NCI-H748 (cell line): ENCODE results near the gene SLC11A2.
"Not testable (repeated sequence)": the region's sequence is repeated elsewhere in the genome, so short reads cannot be mapped to it uniquely, and the experiment has no call there.

Experiments used
- DNase-seq: peaks from one replicate; lab custom pipeline; 2025; ENCODE audit not compliant: unreplicated experiment; lab: John Stamatoyannopoulos, UW

Gene SLC11A2

GRCh38 chr12:50951112-50951511, 75.1 kb downstream of the SLC11A2 start:
- no peak for DNase-seq

DNA sequence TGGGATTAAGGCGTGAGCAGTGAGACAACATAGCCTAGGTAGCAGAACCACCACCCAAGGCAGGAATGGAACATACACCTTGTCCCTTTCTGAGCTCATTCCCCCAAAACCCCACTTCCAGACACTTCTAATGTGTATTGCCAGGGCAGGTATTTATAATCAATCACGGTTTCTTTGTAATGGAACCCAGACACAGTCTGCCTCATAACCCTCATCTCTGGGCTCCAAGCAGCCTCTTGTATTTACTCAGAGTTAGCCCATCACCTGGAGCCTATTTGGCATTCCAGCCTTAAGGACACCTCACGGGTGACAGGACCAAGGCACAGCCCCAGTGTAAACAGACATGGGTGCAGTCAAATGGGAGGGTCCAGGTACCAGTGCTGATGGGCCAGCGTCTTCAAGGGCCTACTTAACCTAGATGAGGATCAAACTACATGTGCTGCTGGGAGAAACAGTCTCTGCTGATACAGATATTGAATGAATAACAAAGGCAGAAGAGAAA, 76.3 kb downstream of the SLC11A2 start:
- DNase-seq = no peak

DNA sequence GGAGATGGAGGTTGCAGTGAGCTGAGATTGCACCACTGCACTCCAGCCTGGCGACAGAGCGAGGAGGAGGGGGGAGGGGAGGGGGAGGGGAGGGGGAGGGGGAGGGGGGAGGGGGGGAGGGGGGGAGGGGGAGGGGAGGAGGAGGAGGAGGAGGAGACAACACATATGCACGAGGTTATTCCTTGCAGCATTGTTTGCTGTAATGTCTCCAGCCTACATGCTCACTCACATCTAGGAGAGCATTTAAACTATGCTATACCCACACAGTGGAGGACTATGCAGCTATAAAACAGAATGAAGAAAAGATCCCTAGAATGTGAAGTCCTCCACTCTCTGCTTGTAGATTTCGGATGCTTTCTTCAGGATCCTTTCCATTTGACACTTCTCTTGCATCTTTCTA, 77.4 kb downstream of the SLC11A2 start:
- DNase-seq = no peak

DNA sequence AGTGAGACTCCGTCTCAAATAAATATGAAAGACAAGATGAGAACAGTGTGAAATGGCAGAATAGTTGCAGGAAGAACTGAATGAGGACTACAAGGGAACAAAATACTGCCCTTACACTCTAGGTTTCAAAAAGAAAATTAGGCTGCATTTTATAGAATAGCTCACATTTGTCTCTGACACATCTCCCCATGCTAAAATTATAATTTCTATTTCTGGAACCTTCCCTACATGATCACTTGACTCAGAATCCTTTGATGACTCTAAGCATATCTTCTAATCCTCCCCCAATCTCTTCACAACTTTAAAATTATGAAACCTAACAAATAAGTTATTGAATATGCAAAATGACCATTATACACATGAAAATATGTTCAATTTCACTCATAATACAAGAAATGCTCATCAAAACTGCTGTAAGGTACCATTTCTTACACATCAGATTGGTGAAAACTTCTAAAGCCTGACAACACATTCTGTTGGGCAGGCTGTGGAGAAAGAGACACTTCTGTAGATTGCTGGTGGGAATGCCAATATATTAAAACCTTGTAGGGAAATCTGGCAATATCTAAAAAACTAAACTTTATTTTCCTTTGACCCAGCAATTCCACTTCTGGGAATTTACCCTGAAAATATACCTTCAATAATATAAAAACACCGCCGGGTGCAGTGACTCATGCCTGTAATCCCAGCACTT, 78.1 kb downstream of the SLC11A2 start:
- no peak for DNase-seq

DNA sequence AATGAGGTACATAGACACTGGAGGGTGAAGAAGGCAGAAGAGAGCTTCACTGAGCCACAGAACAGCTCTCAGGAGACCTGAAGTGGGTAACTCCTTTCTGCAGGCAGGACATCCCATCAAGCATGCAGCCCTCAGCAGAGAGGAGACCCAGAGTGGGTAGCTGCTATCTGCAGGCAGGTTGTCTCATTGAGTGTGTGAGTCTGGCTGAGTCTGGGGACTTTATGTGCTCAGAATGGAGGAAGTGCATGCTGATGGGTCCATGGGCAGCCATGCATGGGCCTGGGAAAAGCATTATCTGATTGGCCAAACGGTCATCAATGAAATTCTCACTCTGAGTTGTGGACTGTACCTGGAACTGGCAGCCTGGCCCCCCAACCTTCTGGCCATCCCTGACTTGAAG, 88.5 kb downstream of the SLC11A2 start:
- no peak for DNase-seq

DNA sequence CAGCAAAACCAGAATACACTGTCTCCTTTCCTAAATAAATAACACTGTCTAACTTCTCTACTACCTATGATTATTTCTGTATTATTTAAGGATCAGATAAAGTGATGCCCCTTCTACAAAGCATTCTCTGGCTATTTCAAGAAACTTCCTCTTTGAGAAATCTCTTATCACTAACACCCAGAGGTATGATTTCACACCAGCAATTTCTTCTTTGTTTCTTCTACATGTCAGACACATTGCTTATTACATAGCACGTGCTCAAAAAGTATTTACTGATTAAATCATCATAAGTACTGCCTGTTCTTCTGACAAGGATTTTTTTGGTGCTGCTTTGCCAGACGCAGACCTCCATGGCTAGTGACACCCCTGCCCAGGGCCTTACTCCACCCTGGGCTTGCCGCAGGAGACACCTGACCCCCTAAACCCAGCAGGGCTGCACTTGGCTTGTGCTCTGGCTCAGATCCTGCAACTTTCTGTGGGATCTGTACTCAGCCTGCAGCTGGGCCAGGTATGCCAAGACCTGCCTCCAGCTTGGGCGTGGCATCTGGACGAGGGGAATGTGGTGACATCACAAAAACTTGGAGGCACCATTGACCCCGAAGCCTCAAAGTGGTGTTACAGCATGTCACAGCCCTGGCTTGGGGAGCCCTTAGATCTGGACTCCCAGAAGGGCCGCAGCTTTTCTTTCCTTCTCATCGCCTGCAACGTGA, 89.2 kb downstream of the SLC11A2 start:
- no peak for DNase-seq

DNA sequence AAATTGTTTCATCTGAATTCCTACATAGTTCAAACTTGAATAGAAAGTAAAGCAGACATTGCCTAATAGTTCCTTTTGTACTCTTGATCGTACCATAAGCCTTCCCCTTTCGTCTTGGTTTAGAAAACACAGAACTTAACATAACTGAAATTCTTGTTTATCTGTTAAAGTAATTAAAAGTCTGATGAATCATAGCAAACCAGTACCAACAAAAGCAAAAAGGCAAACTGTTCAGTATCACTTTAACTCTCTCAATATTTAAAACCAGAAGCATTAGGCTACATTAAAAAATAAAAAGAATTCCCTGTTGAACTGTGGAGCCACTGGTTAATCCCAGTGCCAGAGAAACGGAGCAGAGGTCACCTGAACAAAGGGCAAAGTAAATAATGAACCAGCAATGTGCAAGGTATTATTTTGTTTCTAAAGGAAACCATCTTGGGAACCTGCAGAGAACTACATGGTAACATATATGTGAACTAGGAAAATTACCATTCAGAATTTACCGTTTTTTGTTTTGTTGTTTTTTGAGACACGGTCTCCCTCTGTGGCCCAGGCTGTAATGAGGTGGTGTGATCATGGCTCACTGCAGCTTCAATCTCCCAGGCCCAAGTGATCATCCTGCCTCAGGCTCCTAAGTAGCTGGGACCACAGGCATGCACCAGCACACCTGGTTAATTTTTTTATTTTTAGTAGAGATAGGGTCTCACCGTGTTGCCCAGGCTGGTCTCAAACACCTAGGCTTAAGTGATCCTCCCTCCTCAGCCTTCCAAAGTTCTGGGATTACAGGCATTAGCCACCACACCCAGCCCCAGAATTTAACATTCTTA, 91.0 kb downstream of the SLC11A2 start:
- DNase-seq = no peak

DNA sequence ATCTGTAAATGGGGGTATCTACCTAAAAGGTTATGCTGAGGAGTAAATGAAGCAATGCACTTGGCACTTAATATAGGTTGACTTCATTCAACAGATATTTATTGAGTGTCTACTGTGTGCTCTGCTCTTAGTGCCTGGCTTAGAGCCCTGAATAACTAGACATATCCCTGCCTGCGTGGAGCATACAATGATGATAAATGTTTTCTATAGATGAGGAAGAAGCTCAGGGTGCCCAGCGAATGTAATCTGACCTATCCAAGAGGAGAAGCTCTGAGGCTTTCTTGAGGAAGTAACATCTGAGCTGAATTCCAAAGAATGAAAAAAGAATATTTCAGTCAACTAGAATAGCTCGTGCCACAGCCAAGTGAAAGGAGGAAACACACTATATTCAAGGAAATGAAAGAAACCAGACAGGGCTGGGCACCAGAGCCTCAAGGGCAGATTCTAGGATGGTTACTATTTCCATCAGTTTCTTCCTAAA, 91.8 kb downstream of the SLC11A2 start:
- no peak for DNase-seq

DNA sequence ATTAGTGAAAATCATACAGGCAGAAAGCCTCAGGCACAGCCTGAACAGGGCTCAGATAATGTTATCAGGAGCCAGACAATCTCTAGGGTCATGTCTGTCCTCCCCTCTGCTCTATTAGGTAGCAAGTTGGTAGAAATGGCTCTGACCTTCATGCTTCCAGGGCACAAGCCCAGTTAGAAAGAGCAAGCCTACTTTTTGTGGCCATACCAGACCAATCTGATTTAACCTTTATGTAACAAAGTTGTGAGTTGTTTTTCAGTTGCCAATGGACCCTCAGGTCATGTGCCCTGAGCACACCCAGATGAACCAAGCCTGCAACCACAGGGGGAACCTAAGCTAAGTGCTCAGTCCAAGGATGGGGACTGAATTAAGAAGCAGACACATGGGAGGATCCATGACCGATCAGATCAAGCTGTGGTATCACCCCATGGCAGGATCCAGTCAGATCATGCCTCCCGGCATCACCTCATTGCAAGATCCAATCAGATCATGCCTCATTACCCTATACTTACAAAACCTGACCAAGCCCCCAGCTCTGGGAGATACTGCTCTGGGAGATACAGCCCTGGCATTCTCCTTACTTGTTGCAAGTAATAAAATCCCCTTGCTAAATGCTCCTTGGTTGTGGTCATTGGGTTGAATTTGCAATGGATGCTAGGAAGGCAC, 92.6 kb downstream of the SLC11A2 start:
- peak; percentile 46 for DNase-seq

GRCh38 chr12:50932787-50933280, 93.3 kb downstream of the SLC11A2 start:
- no peak for DNase-seq

GRCh38 chr12:50930477-50930876, 95.7 kb downstream of the SLC11A2 start:
- DNase-seq = not testable (repeated sequence)

DNA sequence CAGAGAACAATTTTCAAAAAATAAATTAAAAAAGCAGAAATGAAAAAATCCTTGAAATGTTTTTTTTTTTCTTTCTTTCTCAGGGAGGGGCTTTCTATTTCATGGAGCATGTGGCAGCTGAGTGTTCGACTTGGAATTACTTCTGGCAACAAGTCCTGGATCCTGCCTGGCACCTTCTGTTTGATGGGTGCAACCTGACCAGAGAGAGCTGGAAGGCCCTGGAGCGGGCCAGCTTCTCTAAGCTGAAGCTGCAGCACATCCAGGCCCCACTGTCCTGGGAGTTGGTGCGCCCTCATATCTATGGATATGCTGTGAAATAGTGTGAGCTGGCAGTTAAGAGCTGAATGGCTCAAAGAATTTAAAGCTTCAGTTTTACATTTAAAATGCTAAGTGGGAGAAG, 96.4 kb downstream of the SLC11A2 start:
- no peak for DNase-seq
